ENCODE results near the gene TUSC2.
"Not testable (repeated sequence)": the region's sequence is repeated elsewhere in the genome, so short reads cannot be mapped to it uniquely, and the experiment has no call there.

Gene TUSC2

DNA sequence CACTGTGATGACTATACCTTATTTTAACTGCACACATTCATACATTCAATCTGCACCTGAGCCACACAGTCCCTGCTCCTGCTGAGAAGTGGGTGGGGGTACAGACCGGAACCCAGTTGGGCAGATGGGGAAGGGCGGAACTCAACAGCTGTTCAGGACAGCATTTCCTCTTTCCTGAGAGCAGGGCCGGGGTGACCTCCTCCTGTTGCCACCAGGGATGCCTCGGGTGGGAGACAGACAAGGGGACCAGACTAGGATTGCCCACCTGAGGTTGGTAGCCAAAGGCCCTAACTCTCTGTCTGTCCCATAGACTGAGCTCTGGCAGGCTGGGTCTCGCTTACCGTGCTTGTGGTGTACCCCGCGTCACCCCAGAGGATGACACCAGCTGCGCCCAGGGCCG, 9.4 kb downstream of the TUSC2 start:
- DNase-seq (no peak), ATAC-seq (no peak)

DNA sequence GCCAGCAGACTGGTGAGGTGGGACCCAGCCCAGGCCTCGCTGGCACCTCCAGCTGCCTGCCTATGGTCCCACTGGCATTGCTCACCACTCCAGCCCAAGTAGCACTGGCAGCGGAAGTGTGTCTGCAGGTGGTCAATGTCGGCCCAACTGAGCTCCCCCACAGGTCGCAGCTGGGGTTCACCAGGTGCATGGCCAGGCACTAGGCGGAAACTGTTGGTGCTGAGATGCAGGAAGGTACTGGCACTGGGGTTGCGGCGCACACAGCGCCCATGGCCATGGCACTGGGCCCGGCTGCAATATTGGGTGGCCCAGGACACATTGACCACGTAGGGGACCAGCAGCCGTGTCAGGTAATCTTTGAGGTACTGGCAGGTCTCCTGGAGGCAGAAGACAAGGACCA, 9.9 kb downstream of the TUSC2 start:
- no peak for DNase-seq
- ATAC-seq: no peak

DNA sequence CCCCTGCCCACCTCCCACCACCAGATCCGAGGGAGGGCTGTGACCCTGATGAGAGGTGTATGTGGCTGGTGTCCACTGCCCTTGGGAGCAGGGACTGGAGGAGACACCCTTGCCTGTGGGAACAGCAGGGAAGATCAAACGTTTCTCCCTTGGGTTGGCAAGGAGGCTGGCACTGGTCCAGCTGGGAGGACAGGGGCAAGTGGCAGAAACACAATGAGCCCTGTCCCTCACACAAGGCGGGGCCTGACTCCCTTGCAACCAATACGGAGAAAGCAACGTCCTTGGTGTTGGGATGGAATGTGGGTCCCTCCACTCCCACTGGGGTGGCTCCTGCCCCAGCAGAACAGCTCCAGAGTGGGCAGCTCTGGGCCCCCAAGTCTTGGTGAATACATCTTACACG, 10.7 kb downstream of the TUSC2 start:
- no peak for DNase-seq
- ATAC-seq: no peak

DNA sequence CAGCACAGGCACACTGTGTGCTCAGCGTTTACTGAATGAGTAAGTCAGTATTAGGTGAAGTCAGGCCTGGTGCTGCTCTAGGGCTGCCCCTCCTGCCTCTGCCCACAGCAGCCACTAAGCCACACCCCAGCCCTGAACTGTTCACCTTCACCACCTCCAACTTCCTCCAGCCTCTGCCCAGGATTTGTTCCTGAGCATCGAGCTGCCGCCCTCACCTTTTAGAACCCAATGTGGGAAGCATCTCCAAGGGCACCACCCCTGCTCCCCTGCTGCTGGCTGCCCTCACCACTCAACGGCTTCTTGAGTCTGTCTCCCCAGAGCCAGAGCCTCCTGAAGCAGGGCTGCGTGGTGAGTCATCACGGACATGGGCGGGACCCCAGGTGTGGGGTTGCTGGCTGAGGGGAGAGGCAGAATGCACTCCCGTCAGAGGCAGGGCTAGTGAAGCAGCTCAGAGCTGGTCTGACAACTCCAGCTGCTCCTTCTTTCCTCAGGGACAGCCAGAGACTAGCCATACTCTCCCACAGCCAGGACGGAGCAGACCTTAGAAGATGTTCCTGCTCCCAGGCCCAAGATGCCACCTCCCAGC, 11.3 kb downstream of the TUSC2 start:
- DNase-seq (peak; percentile 63), ATAC-seq (peak; percentile 33)

GRCh38 chr3:50314816-50315215, 13.2 kb downstream of the TUSC2 start:
- ATAC-seq (no peak), DNase-seq (no peak)

DNA sequence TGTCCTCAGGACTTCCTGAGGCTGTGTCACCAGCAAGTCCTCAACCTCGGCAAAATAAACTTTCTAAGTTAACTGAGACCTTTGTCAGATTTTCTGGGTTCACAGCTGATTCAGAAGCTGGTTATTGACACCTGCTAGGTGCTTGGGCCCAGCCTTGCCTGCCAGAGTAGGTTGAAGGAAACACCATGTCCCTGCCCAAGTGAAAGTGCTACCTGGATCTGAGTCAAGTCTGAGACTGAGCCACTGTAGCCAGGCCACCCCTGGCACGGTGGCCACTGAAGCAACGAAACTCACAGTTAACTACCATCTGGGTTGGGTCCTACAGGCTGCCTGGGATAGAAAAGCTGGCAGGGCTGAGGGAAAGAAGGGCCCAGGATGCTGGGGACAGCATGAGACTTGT, 13.7 kb downstream of the TUSC2 start:
- DNase-seq (no peak), ATAC-seq (no peak)

- ATAC-seq: not testable (repeated sequence)
These were observed 16.0 kb downstream of the TUSC2 start for GRCh38 chr3:50312041-50312440.

DNA sequence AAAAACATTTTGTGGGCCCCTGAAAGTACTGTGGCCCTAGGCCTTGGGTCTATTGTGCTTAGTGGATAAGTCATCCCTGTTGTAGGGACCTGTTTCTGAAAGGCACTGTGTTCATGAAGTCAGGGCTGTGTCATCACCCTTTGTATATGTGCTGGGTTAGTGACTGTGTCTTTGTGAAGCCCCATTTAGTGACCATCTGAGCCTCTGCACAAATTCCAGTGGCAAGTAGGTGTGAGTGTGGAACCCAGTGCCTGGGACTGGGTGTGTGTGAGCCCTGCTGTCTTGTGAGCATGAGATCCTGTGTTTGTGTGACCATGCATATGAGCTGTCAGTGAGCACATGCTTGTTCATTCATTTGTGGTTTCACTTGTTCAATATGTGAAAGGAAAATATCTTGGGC, 23.4 kb downstream of the TUSC2 start:
- ATAC-seq (peak; percentile 47), DNase-seq (no peak)

More at GRCh38 chr3:50312041-50312440, 16.0 kb downstream of the TUSC2 start:
- DNase-seq: not testable (repeated sequence)

- no peak for DNase-seq
- ATAC-seq: no peak
These were observed 24.8 kb downstream of the TUSC2 start, which contains the start of gene HYAL1 for GRCh38 chr3:50303013-50303815. TSS of gene HYAL1 (minus strand) at chr3:50303574. CDS start at chr3:50302956, 618 bp downstream.

- no peak for ATAC-seq
- no peak for DNase-seq
These were observed 25.7 kb downstream of the TUSC2 start for GRCh38 chr3:50302095-50303012.

DNA sequence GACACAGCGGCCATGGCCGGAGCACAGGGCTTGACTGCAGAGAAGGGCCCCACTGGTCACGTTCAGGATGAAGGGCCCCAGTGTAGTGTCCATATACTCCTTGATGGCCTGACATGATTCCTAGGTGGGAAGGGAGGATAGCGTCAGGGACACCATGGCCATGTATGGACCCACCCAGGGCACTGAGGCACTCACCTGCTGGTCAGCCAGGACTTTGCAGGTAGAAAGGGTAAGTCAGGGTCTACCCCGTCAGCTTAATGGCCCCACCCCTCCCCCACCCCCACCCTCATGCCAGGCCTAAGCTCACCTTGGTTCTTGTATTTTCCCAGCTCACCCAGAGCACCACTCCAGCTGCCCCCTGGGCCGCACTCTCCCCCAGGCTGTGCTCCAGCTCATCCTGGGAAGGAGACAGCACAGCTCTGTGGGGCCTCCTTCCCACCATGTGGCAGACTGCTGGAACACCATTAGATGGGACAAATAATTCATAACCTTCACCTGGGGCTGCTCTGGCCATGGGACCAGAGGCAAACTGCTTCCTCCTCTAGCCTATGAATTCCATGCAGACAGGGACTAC, 27.3 kb downstream of the TUSC2 start:
- DNase-seq (no peak), ATAC-seq (no peak)

DNA sequence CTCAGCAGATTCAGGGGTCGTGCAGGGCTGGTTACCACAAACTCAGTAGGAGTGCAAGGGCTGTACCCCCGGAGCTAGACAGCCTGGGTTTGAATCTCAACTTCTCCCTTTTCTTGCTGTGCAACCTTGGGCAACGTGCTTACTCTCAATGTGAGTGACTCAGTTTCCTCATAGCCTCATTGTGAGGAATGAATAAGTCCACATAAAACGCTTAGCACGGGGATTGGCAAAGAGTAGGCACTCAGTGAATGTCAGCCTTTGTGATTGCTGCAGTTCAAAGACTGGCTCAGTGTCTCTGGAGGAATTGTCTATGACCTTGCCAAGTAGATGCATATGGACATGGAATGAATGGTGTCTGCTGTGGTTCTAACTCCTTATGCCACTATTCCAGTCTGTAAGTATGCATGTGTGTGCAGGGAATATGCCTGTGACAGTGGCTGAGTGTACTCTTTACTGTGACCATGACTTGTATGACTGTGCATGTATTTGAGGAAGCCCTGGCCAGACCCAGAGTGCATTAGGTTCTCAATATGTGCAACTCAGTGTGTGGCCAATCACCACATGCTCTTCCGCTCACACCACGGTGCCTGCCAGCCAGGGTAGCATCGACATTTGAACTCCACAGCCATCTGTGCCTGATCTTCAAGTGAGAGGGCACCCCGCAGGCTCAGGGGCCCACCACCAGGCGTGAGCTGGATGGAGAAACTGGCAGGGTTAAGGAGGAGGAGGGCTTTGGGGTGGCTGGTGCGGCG, 27.9 kb downstream of the TUSC2 start:
- DNase-seq: no peak

DNA sequence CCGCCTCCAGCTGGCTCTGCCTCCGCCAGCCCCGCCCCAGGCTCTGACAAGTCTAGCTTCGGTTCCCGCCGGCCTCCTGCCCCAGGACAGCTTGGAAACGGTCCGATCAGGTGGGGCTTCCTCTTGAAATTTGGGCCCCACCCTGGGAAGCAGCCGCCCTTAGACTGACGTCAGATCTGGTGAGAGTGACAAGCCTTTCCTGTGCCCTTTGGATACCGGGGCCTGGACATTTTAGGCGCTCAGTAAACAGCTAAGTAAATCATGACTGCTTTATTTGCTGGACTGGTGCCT, 28.4 kb downstream of the TUSC2 start:
- ATAC-seq (no peak), DNase-seq (no peak)

More for the DNA sequence above, 27.9 kb downstream of the TUSC2 start:
- ATAC-seq: no peak

- ATAC-seq (peak; percentile 87), DNase-seq (peak; percentile 99)
These were observed 29.0 kb downstream of the TUSC2 start, which contains the start of the genes HYAL3 and NAA80 for GRCh38 chr3:50298836-50299637. TSS of gene HYAL3 (minus strand) at chr3:50299405. CDS start at chr3:50295602, 3,803 bp downstream. TSS of gene NAA80 (minus strand) at chr3:50299405. CDS start at chr3:50297463, 1,942 bp downstream.

GRCh38 chr3:50297896-50298725, 29.9 kb downstream of the TUSC2 start:
- DNase-seq (no peak), ATAC-seq (no peak)

DNA sequence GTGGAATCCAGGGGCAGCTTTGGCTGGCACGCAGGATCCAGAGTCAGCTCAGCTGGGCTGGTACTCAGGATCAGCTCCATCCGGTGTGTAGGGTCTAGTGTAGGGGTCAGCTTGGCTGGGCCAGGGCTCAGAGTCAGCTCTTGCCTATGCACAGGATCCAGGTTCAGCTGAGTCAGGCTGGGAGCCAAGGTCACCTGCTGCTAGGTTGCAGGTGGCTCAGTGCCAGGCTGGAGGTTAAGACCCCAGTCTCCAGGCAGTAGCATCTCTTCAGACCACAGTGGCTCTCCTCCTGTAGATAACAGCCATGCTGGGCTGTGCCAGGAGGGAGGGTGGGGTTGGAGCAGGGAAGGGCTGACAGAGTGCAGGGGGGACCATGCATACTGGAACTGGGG, 30.6 kb downstream of the TUSC2 start:
- DNase-seq: no peak
- no peak for ATAC-seq

- ATAC-seq: no peak
- DNase-seq: no peak
These were observed 31.2 kb downstream of the TUSC2 start for GRCh38 chr3:50296721-50297383.

GRCh38 chr3:50295553-50296431, 32.2 kb downstream of the TUSC2 start:
- ATAC-seq (no peak), DNase-seq (no peak)
